HTERT RPE-1 (cell line): ENCODE data around the gene WDFY4.

Experiments
- in situ Hi-C: fragments of 300-500 bp; cut with MboI; formaldehyde crosslinking; loops from 4 replicates; pipeline ENCODE4 v1.14.3; 2020; ENCODE audit warnings: low sequenced_read_pairs

The WDFY4 gene

GRCh38 chr10:48805848-48806247, 121.2 kb downstream of the WDFY4 start:
- in situ Hi-C loops: no loop called here

- in situ Hi-C loops: no loop called here
Observed at GRCh38 chr10:48806342-48806741, 121.7 kb downstream of the WDFY4 start.

GRCh38 chr10:48807791-48808470, 123.3 kb downstream of the WDFY4 start:
- in situ Hi-C loops: no loop called here

- in situ Hi-C loops: no loop called here
Observed at GRCh38 chr10:48809261-48809660, 124.6 kb downstream of the WDFY4 start.

GRCh38 chr10:48811461-48811860, 126.8 kb downstream of the WDFY4 start:
- in situ Hi-C loops: no loop called here

GRCh38 chr10:48811917-48812316, 127.2 kb downstream of the WDFY4 start:
- in situ Hi-C loops: no loop called here

GRCh38 chr10:48813291-48813690, 128.6 kb downstream of the WDFY4 start:
- in situ Hi-C loops: no loop called here

- in situ Hi-C loops: no loop called here
Observed at GRCh38 chr10:48813825-48814224, 129.2 kb downstream of the WDFY4 start.

- in situ Hi-C loops: no loop called here
Observed at GRCh38 chr10:48814933-48815332, 130.3 kb downstream of the WDFY4 start.

- in situ Hi-C loops: no loop called here
Observed at GRCh38 chr10:48817141-48817540, 132.5 kb downstream of the WDFY4 start.

- in situ Hi-C loops: no loop called here
Observed at GRCh38 chr10:48818081-48818480, 133.4 kb downstream of the WDFY4 start.

- in situ Hi-C loops: no loop called here
Observed at GRCh38 chr10:48818861-48819520, 134.3 kb downstream of the WDFY4 start.

- in situ Hi-C loops: no loop called here
Observed at GRCh38 chr10:48819783-48820182, 135.1 kb downstream of the WDFY4 start.

GRCh38 chr10:48820231-48820630, 135.6 kb downstream of the WDFY4 start:
- in situ Hi-C loops: no loop called here

- in situ Hi-C loops: no loop called here
Observed at GRCh38 chr10:48820699-48821098, 136.0 kb downstream of the WDFY4 start.

- in situ Hi-C loops: no loop called here
Observed at GRCh38 chr10:48821111-48821510, 136.4 kb downstream of the WDFY4 start.

- in situ Hi-C loops: no loop called here
Observed at GRCh38 chr10:48821692-48822091, 137.0 kb downstream of the WDFY4 start.

- in situ Hi-C loops: no loop called here
Observed at GRCh38 chr10:48833674-48834073, 149.0 kb downstream of the WDFY4 start.

- in situ Hi-C loops: no loop called here
Observed at GRCh38 chr10:48834189-48834965, 149.7 kb downstream of the WDFY4 start.

- in situ Hi-C loops: no loop called here
Observed at GRCh38 chr10:48835781-48836180, 151.1 kb downstream of the WDFY4 start.

- in situ Hi-C loops: no loop called here
Observed at GRCh38 chr10:48836605-48837004, 151.9 kb downstream of the WDFY4 start.

- in situ Hi-C loops: no loop called here
Observed at GRCh38 chr10:48838834-48839233, 154.2 kb downstream of the WDFY4 start.
